Activated CD8-positive, alpha-beta memory T cell treated with anti-CD3 and anti-CD28 coated beads for 36 hours (primary cell): Measurements from ENCODE around the gene TMEM129. TPM values are rescaled to one million over a fixed set of nuclear protein-coding genes. Genes with fewer than 3 reads are reported as not detected.

ENCODE experiments used
- CTCF ChIA-PET: fragments of 350-600 bp; sonication (Branson Sonifier 250); formaldehyde crosslinking; loops from one replicate; lab custom pipeline; 2021; ENCODE audit warnings: antibody characterized with exemption; lab: Charles Lee
- POLR2A ChIA-PET: fragments of 350-600 bp; sonication (Branson Sonifier 250); formaldehyde crosslinking; loops from one replicate; lab custom pipeline; 2021; ENCODE audit warnings: antibody characterized with exemption; lab: Charles Lee
- total RNA-seq, 2 experiments: library from RNA; stranded (reverse); gene quantifications; one replicate each; pipeline ENCODE4 v1.2.3, GENCODE V29; 2021

The TMEM129 gene
- total RNA-seq: 10 to 100 TPM; 24.8 to 25.6 TPM

- POLR2A ChIA-PET: interaction anchor here (0.6 to 1.6 kb wide), 7 partner anchors 9 to 750 kb away, joined by 3 to 11 read pairs (median 5); partner anchors contain the start of genes LETM1, NSD2, SLBP and UVSSA
- CTCF ChIA-PET: interaction anchor here (1.0 to 6.0 kb wide), 3 partner anchors 9 to 27 kb away, joined by 3 to 37 read pairs (median 4); partner anchors contain the start of gene SLBP
These were observed at the start of gene TMEM129, which contains the start of gene TACC3 for GRCh38 chr4:1721003-1721665. TMEM129 (minus strand) TSS chr4:1721323; CDS start chr4:1720837, 486 bp downstream. TACC3 (plus strand) TSS chr4:1721521; CDS start chr4:1723422, 1,901 bp downstream.

GRCh38 chr4:1770791-1771231, 49.7 kb upstream of the TMEM129 start:
- CTCF ChIA-PET: no interaction called here
- POLR2A ChIA-PET: no interaction called here

GRCh38 chr4:1770245-1770644, 49.1 kb upstream of the TMEM129 start:
- ChIA-PET CTCF (no interaction called here), POLR2A (no interaction called here)

- CTCF ChIA-PET: no interaction called here
- POLR2A ChIA-PET: no interaction called here
These were observed 48.6 kb upstream of the TMEM129 start for GRCh38 chr4:1769692-1770091.

- ChIA-PET POLR2A (interaction anchor here (0.6 to 0.7 kb wide), 2 partner anchors 22 to 141 kb away, joined by 3 read pairs; no protein-coding TSS in a partner anchor), CTCF (interaction anchor here (1.2 kb wide), 1 partner anchor 40 kb away, joined by 4 read pairs; no protein-coding TSS in a partner anchor)
These were observed 47.4 kb upstream of the TMEM129 start for GRCh38 chr4:1768367-1769034.

GRCh38 chr4:1767770-1768366, 46.7 kb upstream of the TMEM129 start:
- ChIA-PET POLR2A (interaction anchor here (0.6 to 0.7 kb wide), 3 partner anchors 21 to 142 kb away, joined by 3 read pairs; no protein-coding TSS in a partner anchor), CTCF (interaction anchor here (1.2 kb wide), 1 partner anchor 41 kb away, joined by 4 read pairs; no protein-coding TSS in a partner anchor)

GRCh38 chr4:1767061-1767769, 46.1 kb upstream of the TMEM129 start:
- CTCF ChIA-PET: interaction anchor here (1.2 to 2.0 kb wide), 2 partner anchors 42 kb away, joined by 4 to 5 read pairs; no protein-coding TSS in a partner anchor

GRCh38 chr4:1766106-1767060, 45.3 kb upstream of the TMEM129 start:
- POLR2A ChIA-PET: no interaction called here
- CTCF ChIA-PET: interaction anchor here (2.0 kb wide), 1 partner anchor 43 kb away, joined by 5 read pairs; no protein-coding TSS in a partner anchor

More at GRCh38 chr4:1767061-1767769, 46.1 kb upstream of the TMEM129 start:
- POLR2A ChIA-PET: interaction anchor here (0.6 kb wide), 1 partner anchor 48 kb away, joined by 3 read pairs; no protein-coding TSS in a partner anchor

- ChIA-PET POLR2A (no interaction called here), CTCF (interaction anchor here (2.0 kb wide), 1 partner anchor 44 kb away, joined by 5 read pairs; no protein-coding TSS in a partner anchor)
These were observed 44.4 kb upstream of the TMEM129 start for GRCh38 chr4:1765409-1766072.

GRCh38 chr4:1764670-1765069, 43.5 kb upstream of the TMEM129 start:
- CTCF ChIA-PET: no interaction called here

GRCh38 chr4:1763550-1764080, 42.5 kb upstream of the TMEM129 start:
- CTCF ChIA-PET: no interaction called here
- POLR2A ChIA-PET: no interaction called here

More at GRCh38 chr4:1764670-1765069, 43.5 kb upstream of the TMEM129 start:
- POLR2A ChIA-PET: no interaction called here

- CTCF ChIA-PET: no interaction called here
- POLR2A ChIA-PET: no interaction called here
These were observed 42.0 kb upstream of the TMEM129 start for GRCh38 chr4:1763070-1763549.

- CTCF ChIA-PET: interaction anchor here (1.0 kb wide), 1 partner anchor 11 kb away, joined by 3 read pairs; no protein-coding TSS in a partner anchor
- POLR2A ChIA-PET: no interaction called here
These were observed 41.3 kb upstream of the TMEM129 start for GRCh38 chr4:1762264-1763010.

- ChIA-PET POLR2A (no interaction called here), CTCF (interaction anchor here (1.0 kb wide), 1 partner anchor 9 kb away, joined by 3 read pairs; no protein-coding TSS in a partner anchor)
These were observed 40.1 kb upstream of the TMEM129 start for GRCh38 chr4:1761130-1761689.

- CTCF ChIA-PET: interaction anchor here (1.2 kb wide), 1 partner anchor 48 kb away, joined by 3 read pairs; no protein-coding TSS in a partner anchor
- POLR2A ChIA-PET: no interaction called here
These were observed 39.5 kb upstream of the TMEM129 start for GRCh38 chr4:1760521-1761071.
